Esophagus muscularis mucosa (tissue), 4 donors: ENCODE results near the gene RUNX1.

Source experiments
- CTCF ChIP-seq, 3 experiments: fragments of 200-600 bp in 2 of 3; fragments of 450-650 bp in 1 of 3; sonication (generic) in 2 of 3; IDR thresholded peaks; one replicate each; pipeline ENCODE4 v1.5.1; 2017 to 2019; ENCODE audit warnings: antibody characterized with exemption in 3 of 3, mild to moderate bottlenecking in 2 of 3, moderate library complexity in 1 of 3
- EP300 ChIP-seq: sonication (generic); formaldehyde crosslinking; IDR thresholded peaks from one replicate; pipeline ENCODE4 v1.6.1; 2017; ENCODE audit warnings: antibody characterized with exemption
- POLR2A ChIP-seq: fragments of 450-650 bp; IDR thresholded peaks from one replicate; pipeline ENCODE4 v1.6.1; 2017; ENCODE audit warnings: antibody characterized with exemption, moderate library complexity, mild to moderate bottlenecking, low read depth
- POLR2AphosphoS5 ChIP-seq, 2 donors: sonication (generic); formaldehyde crosslinking; IDR thresholded peaks; one replicate each; pipeline ENCODE4 v1.6.1; 2017; ENCODE audit warnings: antibody characterized with exemption in 2 of 2

- no peak for TF ChIP-seq CTCF (IDR thresholded peaks at IDR 0.05)
- no peak for TF ChIP-seq EP300
- TF ChIP-seq POLR2A: no peak
- TF ChIP-seq POLR2AphosphoS5 (IDR thresholded peaks at IDR 0.05): no peak
Measured at GRCh38 chr21:34999397-34999941, 49.6 kb downstream of the RUNX1 start.
